ENCODE data around the gene FREM3.
"Not testable (repeated sequence)": the region's sequence is repeated elsewhere in the genome, so short reads cannot be mapped to it uniquely, and the experiment has no call there.

The FREM3 gene

DNA sequence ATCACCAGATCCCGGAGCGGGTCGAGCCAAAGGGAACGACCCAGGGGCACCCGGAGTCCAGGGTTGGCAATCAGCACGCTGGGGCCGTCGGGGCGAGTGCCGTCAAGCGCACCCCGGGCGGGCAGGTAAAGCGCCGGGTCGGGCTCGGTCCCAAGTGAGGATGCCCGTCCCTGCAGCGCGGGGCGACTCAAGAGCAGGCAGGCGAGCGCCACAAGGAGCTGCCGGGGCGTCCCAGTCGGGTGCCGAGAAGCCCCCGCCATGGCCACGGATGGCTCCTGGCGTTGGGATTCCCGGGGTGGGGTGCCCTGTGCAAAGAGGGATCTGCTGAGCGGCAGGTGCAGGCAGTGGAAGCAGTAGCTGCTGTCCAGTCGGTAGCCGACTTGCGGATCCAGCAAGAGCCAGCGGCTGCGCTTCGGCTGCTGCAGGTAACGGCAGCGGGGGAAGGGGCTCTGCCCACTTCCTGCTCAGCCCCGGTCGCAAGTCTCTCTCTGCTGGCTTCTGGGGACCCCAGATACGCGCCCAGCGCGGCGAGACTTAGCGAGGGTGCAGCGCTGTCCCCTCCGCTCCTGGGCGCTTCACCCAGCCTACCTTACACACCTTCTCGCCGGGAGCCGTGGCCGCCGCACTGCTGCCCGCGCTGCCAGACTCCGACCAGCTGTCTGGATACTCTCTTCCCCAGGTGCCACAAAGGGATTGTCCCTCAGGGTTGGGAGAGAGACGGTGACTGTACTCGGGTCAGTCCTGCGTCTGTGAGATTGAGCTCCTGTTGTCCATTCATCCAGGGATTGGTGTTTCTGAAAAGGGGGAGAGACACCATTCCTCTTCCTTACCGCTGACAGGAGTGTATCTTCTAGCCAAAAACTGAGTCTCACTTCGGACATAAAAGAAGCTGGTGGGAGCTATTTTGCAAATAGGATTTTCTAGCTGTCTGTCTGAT is at the start of gene FREM3:
TSS of gene FREM3 (minus strand) at position 260 of the 937 bp plus-strand sequence. CDS start at position 260, 0 bp downstream.
- no peak for DNase-seq (ENCODE audit: low read depth in 1 of 2, low spot score in 1 of 2)

DNA sequence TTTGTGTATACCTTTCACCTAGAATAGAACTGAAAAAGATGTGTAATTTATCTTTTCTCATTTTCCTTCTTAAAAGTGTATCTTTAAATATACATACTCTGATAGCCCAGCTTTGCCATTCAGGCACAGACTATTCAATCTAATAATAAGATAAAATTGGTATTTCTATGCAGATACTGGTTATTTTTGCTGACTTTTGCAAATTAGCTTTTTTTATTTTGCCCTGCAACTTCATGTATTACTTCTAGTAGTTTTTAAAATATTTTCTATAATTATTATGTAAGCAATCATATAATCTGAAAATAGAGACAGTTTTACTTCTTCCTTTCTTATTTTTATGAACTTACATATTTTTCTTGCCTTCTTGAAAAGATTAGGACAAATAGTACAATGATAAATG is 45.4 kb upstream of the FREM3 start:
- DNase-seq (ENCODE audit: low read depth in 1 of 2, low spot score in 1 of 2): no peak

DNA sequence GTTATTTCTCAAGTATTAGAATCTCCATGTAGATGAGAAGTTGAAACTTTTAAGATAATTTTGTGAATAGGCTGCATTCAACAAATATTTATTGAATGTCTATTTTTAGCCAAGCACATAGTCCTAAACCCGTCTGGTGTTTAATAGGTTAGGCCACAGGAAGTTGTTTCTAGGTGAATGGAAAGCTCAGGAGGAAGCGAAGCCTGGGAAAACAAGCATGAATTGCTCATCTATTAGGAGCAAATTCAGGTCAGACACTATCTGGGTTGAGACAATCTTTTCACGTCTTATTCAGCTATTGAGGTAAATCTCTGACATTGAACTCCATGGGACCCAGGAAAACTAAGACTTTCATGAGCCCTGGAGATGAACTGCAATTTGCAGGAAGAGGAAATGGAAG is 43.1 kb upstream of the FREM3 start:
- DNase-seq (ENCODE audit: low read depth in 1 of 2, low spot score in 1 of 2): no peak

DNA sequence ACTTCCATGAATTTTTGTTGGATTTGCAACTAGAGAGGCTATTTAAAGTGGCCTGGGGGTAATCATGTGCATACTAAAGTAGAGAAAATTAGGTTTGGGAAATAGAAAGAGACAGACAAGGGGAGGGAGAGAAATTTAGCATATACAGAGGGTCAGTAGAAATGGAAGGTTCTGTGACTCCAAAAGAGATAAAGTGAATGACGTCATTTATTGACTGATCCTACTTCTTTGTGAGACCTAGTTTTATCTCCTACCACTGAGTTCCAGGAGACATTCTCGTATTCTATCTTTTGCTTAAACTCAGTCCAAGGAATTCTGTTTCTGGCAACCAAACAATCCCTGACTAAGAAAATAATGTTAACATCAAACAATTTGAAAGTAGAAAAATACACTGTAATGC is 42.4 kb upstream of the FREM3 start:
- DNase-seq (ENCODE audit: low read depth in 1 of 2, low spot score in 1 of 2): no peak

DNA sequence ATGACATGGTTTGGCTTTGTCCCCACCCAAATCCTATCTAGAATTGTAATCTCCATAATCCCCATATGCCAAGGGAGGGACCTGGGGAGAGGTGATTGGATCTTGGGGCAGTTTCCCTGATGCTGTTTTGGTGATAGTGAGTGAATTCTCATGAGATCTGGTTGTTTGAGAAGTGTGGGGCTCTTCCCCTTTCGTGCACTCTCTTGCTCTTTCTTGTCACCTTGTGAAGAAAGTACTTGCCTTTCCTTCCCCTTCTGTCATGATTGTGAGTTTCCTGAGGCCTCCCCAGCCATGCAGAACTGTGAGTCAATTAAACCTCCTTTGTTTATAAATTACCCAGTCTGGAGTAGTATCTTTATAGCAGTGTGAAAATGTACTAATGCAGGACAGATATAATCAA is 36.4 kb upstream of the FREM3 start:
- DNase-seq (ENCODE audit: low read depth in 1 of 2, low spot score in 1 of 2): no peak

DNA sequence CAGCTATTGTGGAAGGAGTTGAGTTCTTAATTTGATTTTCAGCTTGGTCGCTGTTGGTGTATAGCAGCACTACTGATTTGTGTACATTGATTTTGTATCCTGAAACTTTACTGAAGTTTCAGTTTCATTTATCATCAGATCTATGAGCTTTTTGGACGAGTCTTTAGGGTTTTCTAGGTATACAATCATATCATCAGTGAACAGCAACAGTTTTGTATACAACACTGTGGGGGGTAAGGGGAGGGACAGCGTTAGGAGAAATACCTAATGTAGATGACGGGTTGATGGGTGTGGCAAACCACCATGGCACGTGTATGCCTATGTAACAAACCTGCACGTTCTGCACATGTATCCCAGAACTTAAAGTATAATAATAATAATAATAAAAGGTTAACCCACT is 35.6 kb upstream of the FREM3 start:
- DNase-seq (ENCODE audit: low read depth in 1 of 2, low spot score in 1 of 2): not testable (repeated sequence)

DNA sequence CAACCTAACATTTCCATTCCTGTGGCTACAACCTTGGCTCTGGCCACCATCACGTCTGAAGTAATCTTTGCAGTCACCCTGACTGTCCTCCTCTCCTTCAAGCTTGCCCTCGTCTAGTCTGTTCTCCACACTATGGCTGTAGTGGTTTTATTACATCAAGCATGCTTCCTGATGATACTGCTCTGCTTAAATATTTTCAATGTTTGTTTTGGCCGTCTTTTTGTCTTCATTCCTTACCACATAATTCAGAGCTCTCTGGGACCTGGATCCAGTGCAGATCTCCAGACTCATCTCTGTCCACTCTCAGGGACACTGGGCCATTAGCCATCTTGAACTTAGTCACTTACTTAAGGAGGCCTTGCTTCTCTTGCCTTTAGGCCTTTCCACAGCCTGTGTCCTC is 27.7 kb upstream of the FREM3 start:
- no peak for DNase-seq (ENCODE audit: low read depth in 1 of 2, low spot score in 1 of 2)

DNA sequence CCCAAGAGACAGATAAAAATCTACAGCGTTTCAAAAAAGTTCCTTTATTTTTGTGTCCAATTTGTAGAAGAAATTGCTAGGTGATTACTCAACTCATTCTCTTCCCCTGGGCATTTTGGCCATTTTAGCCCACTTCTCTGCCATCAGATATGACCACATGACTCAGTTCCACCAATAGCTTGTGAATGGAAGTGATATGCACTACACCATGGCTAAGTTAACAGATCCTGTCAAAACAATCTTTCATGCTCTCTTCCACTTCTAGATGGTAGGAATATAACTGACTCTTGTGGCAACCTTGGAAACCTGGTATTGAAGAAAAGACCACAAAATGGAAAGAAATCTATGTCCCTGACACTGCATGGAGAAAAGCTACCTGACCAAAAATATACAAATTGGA is 26.2 kb upstream of the FREM3 start:
- DNase-seq (ENCODE audit: low read depth in 1 of 2, low spot score in 1 of 2): no peak

DNA sequence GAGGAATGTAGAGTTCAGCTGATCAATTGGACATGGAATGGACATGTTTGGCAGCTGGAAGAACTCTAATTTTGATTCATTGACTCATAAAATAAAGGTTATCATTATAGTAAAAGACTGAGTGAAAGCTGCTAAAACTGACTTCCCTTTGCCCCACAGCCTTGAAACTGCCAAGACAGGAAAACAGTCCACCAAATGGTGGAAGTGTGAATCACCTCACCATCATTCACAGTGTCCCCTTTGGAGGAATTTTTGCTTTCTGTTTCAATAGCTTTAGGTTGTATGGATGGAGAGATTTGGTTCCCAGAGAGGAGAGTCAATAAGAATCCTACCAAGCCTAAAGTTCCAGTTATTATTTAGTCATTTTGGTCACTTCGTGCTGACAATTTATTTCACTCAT is 20.8 kb upstream of the FREM3 start:
- no peak for DNase-seq (ENCODE audit: low read depth in 1 of 2, low spot score in 1 of 2)

DNA sequence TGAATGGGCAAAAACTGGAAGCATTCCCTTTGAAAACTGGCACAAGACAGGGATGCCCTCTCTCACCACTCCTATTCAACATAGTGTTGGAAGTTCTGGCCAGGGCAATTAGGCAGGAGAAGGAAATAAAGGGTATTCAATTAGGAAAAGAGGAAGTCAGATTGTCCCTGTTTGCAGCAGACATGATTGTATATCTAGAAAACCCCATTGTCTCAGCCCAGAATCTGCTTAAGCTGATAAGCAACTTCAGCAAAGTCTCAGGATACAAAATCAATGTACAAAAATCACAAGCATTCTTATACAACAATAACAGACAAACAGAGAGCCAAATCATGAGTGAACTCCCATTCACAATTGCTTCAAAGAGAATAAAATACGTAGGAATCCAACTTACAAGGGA is 18.3 kb upstream of the FREM3 start:
- not testable (repeated sequence) for DNase-seq (ENCODE audit: low read depth in 1 of 2, low spot score in 1 of 2)

DNA sequence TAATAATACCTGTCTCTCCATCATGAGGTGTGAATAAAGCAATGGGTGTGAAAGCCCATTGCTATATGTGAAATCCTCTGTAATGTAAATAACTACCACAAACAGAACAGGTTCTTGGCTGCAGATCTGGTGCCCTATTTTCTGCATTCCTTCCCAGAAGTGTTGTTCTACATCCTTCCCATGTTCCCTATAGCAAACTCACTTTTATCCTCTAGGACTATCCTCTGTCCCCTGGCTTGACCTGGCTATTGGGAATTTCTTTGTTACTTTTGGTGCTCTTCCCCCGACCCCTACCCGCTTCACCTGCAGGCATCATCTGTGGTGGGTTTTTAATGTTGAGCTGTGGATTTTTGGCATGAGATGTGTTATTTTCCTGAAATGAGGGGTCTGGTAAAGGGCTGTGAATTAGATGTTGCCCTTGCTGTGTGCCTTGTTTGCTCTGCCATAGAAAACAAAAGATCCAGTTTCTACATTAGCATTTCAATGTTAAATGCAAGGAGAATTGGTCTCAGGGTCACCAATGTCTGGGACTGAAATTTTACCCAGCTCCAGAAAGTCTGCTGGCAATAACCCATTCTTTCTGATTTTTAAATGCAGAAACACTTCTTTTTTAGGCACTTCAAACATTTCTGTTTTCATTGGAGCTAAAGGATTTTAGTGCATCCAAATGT is 13.6 kb upstream of the FREM3 start:
- no peak for DNase-seq (ENCODE audit: low read depth in 1 of 2, low spot score in 1 of 2)

DNA sequence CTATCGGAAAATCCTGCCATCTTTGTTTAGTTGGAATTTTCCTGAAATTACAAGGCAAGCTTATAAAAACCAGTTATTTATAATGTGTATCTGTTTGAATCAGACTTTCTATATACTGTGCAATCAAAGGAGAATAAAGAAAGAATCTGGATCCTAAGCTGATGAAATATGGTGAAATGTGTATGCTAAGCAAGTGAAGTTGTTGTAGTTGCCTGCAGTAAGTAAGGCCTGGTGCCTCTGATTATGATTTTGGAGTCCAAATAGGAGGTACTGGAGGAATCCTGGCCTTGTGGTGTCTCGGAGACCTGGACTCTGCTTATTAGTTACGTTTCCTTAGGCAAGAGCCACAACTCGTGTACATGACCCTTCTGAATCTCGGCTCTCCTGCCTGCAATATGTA is 13.1 kb upstream of the FREM3 start:
- DNase-seq (ENCODE audit: low read depth in 1 of 2, low spot score in 1 of 2): no peak

DNA sequence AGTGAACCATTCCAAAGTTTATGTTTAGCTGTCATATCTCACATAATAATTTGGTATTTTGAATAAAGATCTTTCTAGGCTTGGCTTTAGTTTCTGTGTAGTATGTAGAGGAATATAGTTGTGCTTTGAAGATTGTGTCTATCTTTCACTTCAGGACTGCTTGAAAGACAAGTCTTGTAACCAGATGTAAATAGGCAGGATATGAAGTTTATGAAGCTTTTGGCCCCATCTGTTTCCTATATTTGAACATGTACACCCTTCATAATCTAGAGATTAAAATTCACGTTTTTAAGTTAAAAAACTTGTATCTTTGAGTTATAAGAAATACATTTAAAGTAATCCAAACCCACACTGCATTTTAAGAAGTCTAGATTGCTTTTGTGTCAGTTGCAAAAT is 11.7 kb upstream of the FREM3 start:
- DNase-seq (ENCODE audit: low read depth in 1 of 2, low spot score in 1 of 2): no peak

DNA sequence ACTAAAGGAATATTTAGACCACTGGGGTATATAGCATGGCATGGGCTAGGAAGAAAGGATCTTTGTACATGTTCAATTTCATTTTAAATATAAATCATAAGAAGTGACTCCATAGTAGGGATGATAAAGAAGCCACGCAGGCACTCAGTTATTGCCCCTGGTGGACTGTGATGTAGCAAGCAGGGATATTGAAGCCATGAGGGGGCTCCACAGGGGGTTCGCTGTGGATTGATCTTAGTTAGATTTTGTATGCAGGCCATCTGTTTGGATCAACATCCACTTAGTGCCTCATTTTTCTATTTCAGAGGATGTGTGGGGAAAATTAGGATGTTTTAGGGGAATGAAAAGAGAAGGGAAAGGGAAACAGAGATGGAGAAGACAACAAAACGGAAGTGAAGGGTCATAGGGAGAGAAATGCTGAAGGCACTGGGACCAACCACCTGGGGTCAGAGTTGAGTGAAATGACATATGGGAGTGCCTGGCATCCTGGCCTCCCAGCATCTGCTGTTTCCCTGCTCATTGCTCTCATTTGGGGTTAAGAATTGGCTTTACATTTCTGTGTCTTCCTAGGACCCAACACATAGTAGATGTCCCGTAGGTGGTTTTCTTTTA is 11.2 kb upstream of the FREM3 start:
- no peak for DNase-seq (ENCODE audit: low read depth in 1 of 2, low spot score in 1 of 2)

DNA sequence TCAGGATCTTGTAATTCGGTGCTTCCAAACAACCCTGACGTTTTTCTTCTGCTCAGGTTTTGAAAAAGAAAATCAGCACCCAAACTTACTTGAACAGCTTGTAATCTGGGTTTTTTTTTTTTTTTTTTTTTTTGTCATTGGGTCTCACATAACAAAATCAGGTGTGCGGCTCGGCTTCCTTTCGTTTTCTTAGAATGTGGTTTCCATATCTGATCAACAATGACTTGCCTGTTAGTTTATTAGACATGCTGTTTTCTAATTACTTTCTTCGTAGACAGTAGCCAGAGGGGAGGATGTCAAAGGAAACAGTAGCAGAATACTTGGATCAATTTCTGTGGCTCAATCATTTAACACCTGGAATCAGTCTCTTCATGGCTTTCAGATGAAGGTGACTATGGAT is 890 bp upstream of the FREM3 start:
- DNase-seq (ENCODE audit: low read depth in 1 of 2, low spot score in 1 of 2): no peak

DNA sequence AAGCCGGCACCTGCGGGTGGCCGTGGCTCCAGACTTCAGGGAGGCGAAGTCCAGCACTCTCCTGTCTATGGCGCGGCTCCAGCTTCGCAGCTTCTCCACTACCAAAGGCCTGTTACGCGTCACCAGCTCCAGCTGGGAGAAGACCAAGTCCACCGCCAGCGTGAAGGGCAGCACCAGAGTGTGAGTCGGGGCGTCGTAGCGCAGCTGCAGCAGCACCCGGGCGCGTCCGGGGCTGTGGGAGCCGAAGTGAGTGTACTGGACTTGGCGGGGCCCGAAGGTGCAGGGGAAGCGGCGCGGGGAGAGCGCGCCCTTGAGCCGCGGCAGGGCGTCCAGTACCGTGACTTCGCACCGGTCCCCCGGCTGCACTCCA is 444 bp downstream of the FREM3 start:
- no peak for DNase-seq (ENCODE audit: low read depth in 1 of 2, low spot score in 1 of 2)

DNA sequence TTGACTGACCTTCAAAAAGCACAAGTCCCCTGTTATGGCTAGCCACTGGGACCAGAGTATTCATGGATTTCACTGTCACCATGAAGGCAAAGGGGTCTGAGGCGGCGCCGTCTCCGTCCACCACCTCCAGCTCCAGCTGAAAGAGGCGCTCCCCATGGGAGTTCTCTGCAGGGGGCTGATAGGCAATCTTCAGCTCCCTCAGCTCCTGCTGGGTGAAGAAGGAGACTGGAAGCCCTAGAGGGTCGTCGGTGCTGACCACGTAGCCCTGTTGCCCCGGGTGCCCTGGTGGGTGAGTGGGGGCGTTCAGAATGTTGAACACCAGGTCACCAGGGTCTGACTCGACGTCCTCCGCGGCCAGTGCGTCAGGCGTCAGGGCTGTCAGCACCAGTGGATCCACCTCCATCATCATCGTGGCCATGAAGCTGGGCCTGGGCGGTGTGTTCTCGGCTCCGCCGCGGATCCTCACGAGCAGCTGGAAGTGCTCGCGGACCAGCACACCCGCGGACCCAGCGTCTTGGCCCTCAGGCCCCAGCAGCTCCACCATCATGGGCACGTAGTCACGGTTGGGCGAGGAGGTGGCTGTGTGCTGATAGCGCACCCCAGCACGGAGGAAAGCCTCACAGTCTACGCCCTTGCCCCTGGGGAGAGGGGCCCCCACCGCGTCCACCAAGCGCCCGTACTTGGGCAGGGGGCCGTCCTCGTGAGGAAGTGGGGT is 987 bp downstream of the FREM3 start:
- DNase-seq (ENCODE audit: low read depth in 1 of 2, low spot score in 1 of 2): no peak

DNA sequence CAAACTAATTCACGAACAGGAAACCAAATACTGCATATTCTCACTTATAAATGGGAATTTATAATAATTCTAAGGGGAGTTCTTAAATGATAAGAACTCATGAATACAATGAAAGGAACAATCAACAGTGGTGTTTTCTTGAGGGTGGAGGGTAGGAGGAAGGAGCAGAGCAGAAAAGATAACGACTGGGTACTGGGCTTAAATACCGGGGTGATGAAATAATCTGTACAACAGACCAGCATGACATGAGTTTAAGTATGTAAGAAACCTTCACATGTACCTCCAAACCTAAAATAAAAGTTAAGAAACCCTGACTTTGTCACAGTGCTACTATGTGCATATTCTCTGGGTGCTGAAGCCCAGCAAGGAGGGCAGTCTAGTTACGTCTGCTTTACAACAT is 6.6 kb downstream of the FREM3 start:
- DNase-seq (ENCODE audit: low read depth in 1 of 2, low spot score in 1 of 2): no peak

DNA sequence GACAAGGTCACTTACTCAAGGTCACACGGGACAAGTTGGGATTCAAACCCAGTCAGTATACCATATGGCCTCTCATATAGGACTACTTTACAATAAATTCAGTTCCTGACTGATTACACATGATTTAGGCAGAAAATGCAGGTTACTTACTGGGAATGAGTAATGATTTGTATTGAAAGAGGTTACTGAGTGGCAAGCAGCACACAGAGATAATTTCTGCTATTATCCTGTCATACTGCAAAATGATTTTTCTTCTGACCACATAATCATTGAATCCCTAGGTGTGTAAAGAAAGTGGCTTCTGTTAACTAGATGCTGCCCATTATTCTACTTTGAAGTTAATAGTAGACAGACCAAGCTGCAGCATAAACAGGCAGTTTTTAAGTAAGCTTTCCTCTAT is 8.2 kb downstream of the FREM3 start:
- no peak for DNase-seq (ENCODE audit: low read depth in 1 of 2, low spot score in 1 of 2)

DNA sequence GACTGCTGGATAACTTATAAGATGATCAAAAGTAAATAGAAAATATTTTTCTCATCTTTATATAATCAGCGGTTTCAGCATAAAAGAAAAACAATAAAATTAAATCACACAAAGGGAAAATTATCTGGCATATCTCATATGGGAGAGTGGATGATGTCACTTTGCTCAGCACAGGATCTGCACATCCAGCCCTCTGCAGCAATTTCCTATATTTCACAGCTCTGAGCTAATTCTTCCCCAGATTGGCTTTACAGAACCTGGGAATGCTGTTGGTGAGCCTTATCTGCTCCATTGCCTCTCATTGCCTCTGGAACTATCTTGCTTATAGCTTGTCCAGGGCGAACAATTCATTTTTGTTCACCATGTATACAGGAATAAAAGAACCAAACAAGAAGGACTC is 21.0 kb downstream of the FREM3 start:
- no peak for DNase-seq (ENCODE audit: low read depth in 1 of 2, low spot score in 1 of 2)

DNA sequence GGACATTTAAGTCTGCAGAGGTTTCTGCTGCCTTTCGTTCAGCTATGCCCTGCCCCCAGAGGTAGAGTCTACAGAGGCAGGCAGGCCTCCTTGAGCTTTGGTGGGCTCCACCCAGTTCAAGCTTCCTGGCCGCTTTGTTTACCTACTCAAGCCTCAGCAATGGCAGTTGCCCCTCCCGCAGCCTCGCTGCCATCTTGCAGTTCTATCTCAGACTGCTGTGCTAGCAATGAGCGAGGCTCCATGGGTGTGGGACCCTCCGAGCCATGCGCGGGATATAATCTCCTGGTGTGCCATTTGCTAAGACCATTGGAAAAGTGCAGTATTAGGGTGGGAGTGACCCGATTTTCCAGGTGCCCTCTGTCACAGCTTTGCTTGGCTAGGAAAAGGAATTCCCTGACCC is 26.8 kb downstream of the FREM3 start:
- DNase-seq (ENCODE audit: low read depth in 1 of 2, low spot score in 1 of 2): not testable (repeated sequence)
